Endothelial cell of umbilical vein (primary cell): ENCODE measurements around the gene CHRND. TPM values are rescaled to one million over a fixed set of nuclear protein-coding genes. Genes with fewer than 3 reads are reported as not detected.

ENCODE experiments used
- BruUV-seq: library from RNA; stranded (reverse); fragments of 400-500 nt; replicated peaks from 2 replicates; lab custom pipeline; 2021; lab: Mats Ljungman, UMichigan
- CTCF ChIA-PET: fragments of 300-600, 350-600 bp; sonication (Branson Sonifier 250); formaldehyde crosslinking; loops from one replicate; lab custom pipeline; 2021; ENCODE audit warnings: antibody characterized with exemption, inconsistent platforms; lab: Charles Lee
- POLR2A ChIA-PET: fragments of 300-600, 350-600 bp; sonication (Branson Sonifier 250); formaldehyde crosslinking; loops from one replicate; lab custom pipeline; 2021; ENCODE audit warnings: antibody characterized with exemption, inconsistent platforms; lab: Charles Lee
- DNase-seq: peaks from one replicate; pipeline ENCODE4 v3.0.0-alpha.2; 2011; ENCODE audit warnings: low read depth, low spot score
- FAIRE-seq: peaks from 2 replicates; lab custom pipeline; 2011; peaks lifted over from hg19 to GRCh38; lab: Jason Lieb, UNC
- H2AFZ ChIP-seq: 2 replicates; pipeline ENCODE4 v1.6.0; 2012; ENCODE audit warnings: low read depth, low read length, control low read depth, inconsistent platforms
- H3K27ac ChIP-seq: 2 replicates; pipeline ENCODE4 v1.5.1; 2011; ENCODE audit warnings: low read depth, mild to moderate bottlenecking, control low read depth, low read length, moderate library complexity; ENCODE audit not compliant: insufficient read depth
- H3K27me3 ChIP-seq, 2 experiments: 2 replicates each; pipeline versions ENCODE4 v1.6.0 to v1.6.1; 2011; ENCODE audit warnings: low read length in 2 of 2, mixed read lengths in 1 of 2; ENCODE audit not compliant: control insufficient read depth in 2 of 2, insufficient read depth in 2 of 2
- H3K36me3 ChIP-seq, 2 experiments: 2 replicates in 1 of 2; 3 replicates in 1 of 2; pipeline ENCODE4 v1.5.1; 2011; ENCODE audit warnings: low read length in 2 of 2, mild to moderate bottlenecking in 1 of 2, moderate library complexity in 1 of 2; ENCODE audit not compliant: control insufficient read depth in 2 of 2, insufficient read depth in 2 of 2; ENCODE audit errors: extremely low read depth in 1 of 2
- H3K4me1 ChIP-seq: 3 replicates; pipeline ENCODE4 v1.5.1; 2011; ENCODE audit warnings: mild to moderate bottlenecking, low read length; ENCODE audit not compliant: control insufficient read depth, insufficient read depth; ENCODE audit errors: extremely low read depth
- H3K4me2 ChIP-seq: 2 replicates; pipeline ENCODE4 v1.6.1; 2011; ENCODE audit warnings: low read length, control low read depth, mixed read lengths; ENCODE audit not compliant: insufficient read depth
- H3K4me3 ChIP-seq, 3 experiments: fragments of 200-600 bp in 1 of 3; sonication (generic), shearing (Covaris generic) in 1 of 3; replicated peaks in 1 of 3; 2 replicates each; pipeline ENCODE4 v1.5.1; 2011 to 2016; ENCODE audit warnings: control low read depth in 3 of 3, low read length in 3 of 3, mild to moderate bottlenecking in 2 of 3, inconsistent platforms in 1 of 3, low read depth in 1 of 3, moderate library complexity in 1 of 3; ENCODE audit not compliant: insufficient read depth in 1 of 3
- H3K79me2 ChIP-seq: 2 replicates; pipeline ENCODE4 v1.6.0; 2012; ENCODE audit warnings: low read length, inconsistent platforms; ENCODE audit not compliant: control insufficient read depth, insufficient read depth
- H3K9ac ChIP-seq: replicated peaks from 2 replicates; pipeline ENCODE3; 2011; ENCODE audit warnings: low read length, control low read depth; ENCODE audit not compliant: insufficient read depth; ENCODE audit errors: extremely low read depth
- H3K9me1 ChIP-seq: replicated peaks from 3 replicates; pipeline ENCODE4 v1.6.0; 2011; ENCODE audit warnings: mild to moderate bottlenecking, low read length; ENCODE audit not compliant: control insufficient read depth, insufficient read depth; ENCODE audit errors: extremely low read depth
- H3K9me3 ChIP-seq: replicated peaks from 2 replicates; pipeline ENCODE4 v1.5.1; 2012; ENCODE audit warnings: low read length, inconsistent platforms; ENCODE audit not compliant: control insufficient read depth, insufficient read depth
- H4K20me1 ChIP-seq: replicated peaks from 2 replicates; pipeline ENCODE3; 2011; ENCODE audit warnings: mild to moderate bottlenecking, low read length; ENCODE audit not compliant: control insufficient read depth, insufficient read depth; ENCODE audit errors: extremely low read depth
- EZH2 ChIP-seq: IDR thresholded peaks from 2 replicates; pipeline ENCODE4 v1.6.1; 2012; ENCODE audit warnings: borderline replicate concordance, low read depth, mild to moderate bottlenecking, moderate library complexity, low read length, inconsistent platforms; ENCODE audit not compliant: severe bottlenecking
- JUN ChIP-seq: IDR thresholded peaks from 2 replicates; pipeline ENCODE4 v1.6.1; 2011; ENCODE audit warnings: borderline replicate concordance, low read depth; ENCODE audit not compliant: insufficient read length, insufficient read depth
- MYC ChIP-seq: IDR thresholded peaks from one replicate; pipeline ENCODE4 v1.6.1; 2011; ENCODE audit warnings: mild to moderate bottlenecking, low read depth, low read length
- POLR2AphosphoS5 ChIP-seq: IDR thresholded peaks from 2 replicates; pipeline ENCODE4 v1.6.1; 2012; ENCODE audit warnings: low read depth, mild to moderate bottlenecking, control low read depth, low read length, moderate library complexity; ENCODE audit not compliant: insufficient read depth
- dilution Hi-C: fragments of 300-500 bp; cut with MboI; formaldehyde crosslinking; loops from one replicate; pipeline ENCODE4 v1.15.0; 2019; ENCODE audit warnings: low sequenced_read_pairs; ENCODE audit not compliant: extremely low pct_ligation_motif_present
- intact Hi-C: fragments of 100-400 bp; cut with micrococcal nuclease; formaldehyde crosslinking; loops from one replicate; pipeline ENCODE4 v1.10.0; 2022
- polyA plus RNA-seq, 4 experiments: library from polyadenylated mRNA; depleted of rRNA in 3 of 4; stranded (reverse) in 3 of 4; unstranded in 1 of 4; fragments of >200 nt; gene quantifications; 2 replicates each; pipeline versions ENCODE4 v1.2.1 to v1.2.3, GENCODE V29; 2011 to 2012; ENCODE audit warnings: missing spikeins in 1 of 4
- total RNA-seq: library from RNA; stranded (reverse); gene quantifications from 2 replicates; pipeline ENCODE4 v1.2.3, GENCODE V29; 2021
- TF ChIP-seq, protein P1 (sequence below): IDR thresholded peaks from 2 replicates; pipeline ENCODE4 v1.6.1; 2011; ENCODE audit not compliant: insufficient read depth, insufficient read length
- TF ChIP-seq, protein P2 (sequence below), 2 donors: IDR thresholded peaks; 1 replicate in 1 of 2; 2 replicates in 1 of 2; pipeline ENCODE4 v1.5.1; 2011; ENCODE audit warnings: low read length in 2 of 2, mild to moderate bottlenecking in 2 of 2, moderate library complexity in 2 of 2, control low read depth in 1 of 2, inconsistent platforms in 1 of 2, low read depth in 1 of 2; ENCODE audit not compliant: insufficient read depth in 1 of 2; ENCODE audit errors: extremely low read depth in 1 of 2

CHRND gene
- total and polyA plus RNA-seq, 2 donors (not counting 3 experiments of a cell fraction or from before 2014, with no cell fraction given), result not detected

DNA sequence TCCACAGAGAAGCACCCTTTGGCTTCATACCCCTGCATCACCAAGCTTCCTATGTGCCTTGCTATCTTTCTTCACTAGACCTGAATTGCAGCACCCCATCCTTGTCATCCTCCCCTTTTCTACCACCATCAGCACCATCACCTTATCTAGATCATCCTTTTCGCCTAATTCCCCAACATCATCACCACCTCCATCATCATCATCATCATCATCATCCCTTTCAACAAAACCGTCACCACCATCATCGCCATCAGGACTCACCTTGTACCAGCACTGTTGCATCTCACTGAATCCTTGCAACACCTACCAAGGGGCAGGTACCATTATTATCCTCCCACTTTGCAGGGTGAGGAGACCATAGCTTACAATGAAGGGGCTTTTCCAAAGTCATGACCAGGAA, 27.5 kb upstream of the CHRND start:
- no peaks in the 10 kb centered on the region for H3K36me3 ChIP-seq
- H3K4me3 ChIP-seq, result no peak overlapping the region
- H3K9ac ChIP-seq, result no peak overlapping the region
- H3K27ac ChIP-seq, result no peak overlapping the region
- ChIA-PET POLR2A (no interaction called here), CTCF (no interaction called here)
- FAIRE-seq, result no peak
- no peak for TF ChIP-seq JUN
- no peak for TF ChIP-seq MYC
- no peak for TF ChIP-seq EZH2
- TF ChIP-seq, protein P1, sequence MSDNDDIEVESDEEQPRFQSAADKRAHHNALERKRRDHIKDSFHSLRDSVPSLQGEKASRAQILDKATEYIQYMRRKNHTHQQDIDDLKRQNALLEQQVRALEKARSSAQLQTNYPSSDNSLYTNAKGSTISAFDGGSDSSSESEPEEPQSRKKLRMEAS, result no peak
- TF ChIP-seq, protein P2, sequence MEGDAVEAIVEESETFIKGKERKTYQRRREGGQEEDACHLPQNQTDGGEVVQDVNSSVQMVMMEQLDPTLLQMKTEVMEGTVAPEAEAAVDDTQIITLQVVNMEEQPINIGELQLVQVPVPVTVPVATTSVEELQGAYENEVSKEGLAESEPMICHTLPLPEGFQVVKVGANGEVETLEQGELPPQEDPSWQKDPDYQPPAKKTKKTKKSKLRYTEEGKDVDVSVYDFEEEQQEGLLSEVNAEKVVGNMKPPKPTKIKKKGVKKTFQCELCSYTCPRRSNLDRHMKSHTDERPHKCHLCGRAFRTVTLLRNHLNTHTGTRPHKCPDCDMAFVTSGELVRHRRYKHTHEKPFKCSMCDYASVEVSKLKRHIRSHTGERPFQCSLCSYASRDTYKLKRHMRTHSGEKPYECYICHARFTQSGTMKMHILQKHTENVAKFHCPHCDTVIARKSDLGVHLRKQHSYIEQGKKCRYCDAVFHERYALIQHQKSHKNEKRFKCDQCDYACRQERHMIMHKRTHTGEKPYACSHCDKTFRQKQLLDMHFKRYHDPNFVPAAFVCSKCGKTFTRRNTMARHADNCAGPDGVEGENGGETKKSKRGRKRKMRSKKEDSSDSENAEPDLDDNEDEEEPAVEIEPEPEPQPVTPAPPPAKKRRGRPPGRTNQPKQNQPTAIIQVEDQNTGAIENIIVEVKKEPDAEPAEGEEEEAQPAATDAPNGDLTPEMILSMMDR (IDR thresholded peaks at IDR 0.05; ENCODE audit: extremely low read depth in 1 of 2, insufficient read depth in 1 of 2, low read depth in 1 of 2, low read length in 2 of 2), result no peak
- no peak for TF ChIP-seq POLR2AphosphoS5
- intact Hi-C loops (no loop called here), dilution Hi-C loops (no loop called here)
- no peaks in the 10 kb centered on the region for H3K4me1 ChIP-seq
- BruUV-seq, result no TSS peak
- H3K9me1 ChIP-seq, result no peaks in the 10 kb centered on the region
- H3K4me2 ChIP-seq, result no peak overlapping the region
- H4K20me1 ChIP-seq, result no peaks in the 10 kb centered on the region
- DNase-seq, result no peak
- H3K27me3 ChIP-seq, result peaks cover 9 to 11% of the 10 kb centered on the region in 2 experiments
- H3K79me2 ChIP-seq, result no peaks in the 10 kb centered on the region
- H3K9me3 ChIP-seq, result no peaks in the 10 kb centered on the region
- H2AFZ ChIP-seq, result no peak overlapping the region
